GM12873 (cell line): ENCODE data around the gene EGLN3.

Source experiments
- TF ChIP-seq, protein P1 (sequence below): IDR thresholded peaks from 2 replicates; pipeline ENCODE4 v1.5.1; 2012; ENCODE audit warnings: low read depth, mild to moderate bottlenecking, moderate library complexity, low read length, control low read depth; ENCODE audit not compliant: insufficient read depth; ENCODE audit errors: missing control alignments

Gene EGLN3

DNA sequence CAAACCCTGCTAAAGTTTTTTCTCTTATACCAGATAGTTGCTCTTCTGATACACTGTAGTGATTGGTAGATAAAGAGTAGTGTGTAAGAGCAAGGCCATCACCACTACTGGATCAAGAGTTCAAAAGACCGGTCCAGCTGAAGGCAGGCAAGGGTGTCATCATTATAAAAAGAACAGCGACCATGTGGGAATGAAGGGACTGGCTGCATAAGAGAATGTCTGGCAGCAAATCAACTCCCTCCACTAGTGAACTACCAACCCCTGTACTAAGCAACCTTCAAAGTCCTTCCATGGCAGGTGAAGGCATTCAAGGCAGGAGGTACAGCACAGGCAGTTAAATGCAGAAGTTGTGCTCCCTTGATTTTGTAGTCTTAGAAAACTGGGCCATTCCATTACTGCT, 53.5 kb downstream of the EGLN3 start:
- TF ChIP-seq, protein P1, sequence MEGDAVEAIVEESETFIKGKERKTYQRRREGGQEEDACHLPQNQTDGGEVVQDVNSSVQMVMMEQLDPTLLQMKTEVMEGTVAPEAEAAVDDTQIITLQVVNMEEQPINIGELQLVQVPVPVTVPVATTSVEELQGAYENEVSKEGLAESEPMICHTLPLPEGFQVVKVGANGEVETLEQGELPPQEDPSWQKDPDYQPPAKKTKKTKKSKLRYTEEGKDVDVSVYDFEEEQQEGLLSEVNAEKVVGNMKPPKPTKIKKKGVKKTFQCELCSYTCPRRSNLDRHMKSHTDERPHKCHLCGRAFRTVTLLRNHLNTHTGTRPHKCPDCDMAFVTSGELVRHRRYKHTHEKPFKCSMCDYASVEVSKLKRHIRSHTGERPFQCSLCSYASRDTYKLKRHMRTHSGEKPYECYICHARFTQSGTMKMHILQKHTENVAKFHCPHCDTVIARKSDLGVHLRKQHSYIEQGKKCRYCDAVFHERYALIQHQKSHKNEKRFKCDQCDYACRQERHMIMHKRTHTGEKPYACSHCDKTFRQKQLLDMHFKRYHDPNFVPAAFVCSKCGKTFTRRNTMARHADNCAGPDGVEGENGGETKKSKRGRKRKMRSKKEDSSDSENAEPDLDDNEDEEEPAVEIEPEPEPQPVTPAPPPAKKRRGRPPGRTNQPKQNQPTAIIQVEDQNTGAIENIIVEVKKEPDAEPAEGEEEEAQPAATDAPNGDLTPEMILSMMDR = no peak

DNA sequence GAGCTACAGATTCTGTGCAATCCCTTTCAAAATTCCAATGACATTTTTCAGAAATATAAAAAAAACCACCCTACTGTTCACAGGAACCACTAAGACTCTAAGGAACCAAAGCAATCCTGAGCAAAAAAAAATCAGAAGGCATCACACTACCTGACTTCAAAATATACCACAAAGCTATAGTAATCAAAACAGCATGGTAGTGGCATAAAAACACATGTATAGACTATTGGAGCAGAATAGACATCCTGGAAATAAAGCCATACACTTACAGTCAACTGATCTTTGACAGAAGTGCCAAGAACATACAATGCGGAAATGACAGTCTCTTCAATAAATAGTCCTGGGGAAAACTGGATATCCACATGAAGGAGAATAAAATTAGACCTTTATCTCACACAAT, 56.5 kb downstream of the EGLN3 start:
- TF ChIP-seq, protein P1 = no peak

DNA sequence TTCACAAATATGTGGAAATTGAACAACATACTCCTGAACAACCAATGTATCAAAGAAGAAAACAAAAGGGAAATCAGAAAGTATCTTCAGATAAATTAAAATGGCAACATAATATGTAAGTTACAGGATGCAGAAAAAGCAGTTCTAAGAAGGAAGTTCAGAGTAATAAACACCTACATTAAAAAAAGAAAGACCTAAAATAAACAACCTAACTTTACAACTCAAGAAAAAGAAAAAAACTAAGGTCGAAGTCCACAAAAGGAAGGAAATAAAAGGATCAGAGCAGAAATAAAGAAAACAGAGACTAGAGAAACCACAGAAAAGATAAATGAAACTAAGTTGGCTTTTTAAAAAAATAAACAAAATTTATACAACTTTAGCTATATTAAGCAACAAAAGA, 59.2 kb downstream of the EGLN3 start:
- TF ChIP-seq, protein P1 = no peak

DNA sequence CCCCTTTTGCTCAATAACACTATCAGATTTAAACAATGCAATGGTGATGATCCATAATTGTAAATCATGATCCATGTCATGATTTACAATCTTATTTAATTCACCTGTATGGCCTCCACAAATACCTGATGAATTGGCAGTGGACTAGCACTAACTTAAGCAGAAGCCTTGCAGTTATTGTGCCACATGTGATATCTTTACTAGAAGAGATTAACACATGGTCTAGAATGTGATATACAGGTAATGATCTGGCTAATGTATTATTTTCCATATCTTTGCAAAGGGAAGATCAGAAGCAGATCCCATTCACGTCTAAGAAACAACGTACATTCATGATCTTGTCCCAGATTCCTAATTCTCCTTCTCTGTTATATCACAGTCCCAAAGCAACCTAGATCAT, 66.0 kb downstream of the EGLN3 start:
- TF ChIP-seq, protein P1 = no peak

DNA sequence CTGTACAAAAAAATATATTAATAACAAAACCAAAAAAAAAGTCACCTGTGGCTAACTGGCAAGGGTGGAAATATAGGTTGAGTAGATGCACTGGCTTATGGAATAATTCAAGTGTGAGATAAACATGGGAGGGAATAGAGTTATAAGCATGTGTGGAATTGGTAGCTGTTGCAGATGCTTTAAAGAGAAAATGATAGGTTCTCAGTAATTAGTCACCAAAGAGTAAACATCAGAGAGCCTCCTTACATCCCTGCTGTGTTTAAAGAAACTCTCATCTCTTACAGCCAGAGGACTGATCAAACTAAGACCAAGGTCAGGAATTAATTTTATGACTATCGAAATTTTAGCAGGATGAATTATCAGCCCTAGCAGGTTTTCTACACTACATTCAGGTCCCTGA, 70.5 kb downstream of the EGLN3 start:
- TF ChIP-seq, protein P1 = no peak

DNA sequence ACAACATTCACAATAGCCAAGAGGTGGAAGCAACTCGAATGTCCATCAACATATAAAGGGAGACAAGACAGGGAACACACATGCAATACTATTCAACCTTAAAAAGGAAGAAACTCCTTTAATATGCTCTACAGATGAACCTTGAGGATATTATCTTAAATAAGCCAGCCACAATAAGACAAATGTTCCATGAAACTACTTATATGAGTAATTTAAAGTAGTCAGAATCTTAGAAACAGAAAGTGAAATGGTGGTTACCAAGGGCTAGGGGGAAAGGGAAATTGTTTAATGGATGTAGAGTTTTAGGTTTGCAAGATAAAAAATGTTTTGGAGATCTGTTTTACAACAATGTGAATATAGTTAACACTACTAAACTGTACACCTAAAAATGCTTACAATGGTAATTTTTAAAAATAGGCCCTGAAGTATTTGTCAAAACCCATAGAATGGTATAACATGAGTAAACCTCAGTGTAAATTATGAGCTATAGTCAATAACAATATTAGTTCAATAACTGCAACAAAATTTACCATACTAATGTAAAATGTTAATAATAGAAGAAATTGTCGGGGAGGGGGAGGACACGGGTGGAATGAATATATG, 71.1 kb downstream of the EGLN3 start:
- TF ChIP-seq, protein P1 = no peak

DNA sequence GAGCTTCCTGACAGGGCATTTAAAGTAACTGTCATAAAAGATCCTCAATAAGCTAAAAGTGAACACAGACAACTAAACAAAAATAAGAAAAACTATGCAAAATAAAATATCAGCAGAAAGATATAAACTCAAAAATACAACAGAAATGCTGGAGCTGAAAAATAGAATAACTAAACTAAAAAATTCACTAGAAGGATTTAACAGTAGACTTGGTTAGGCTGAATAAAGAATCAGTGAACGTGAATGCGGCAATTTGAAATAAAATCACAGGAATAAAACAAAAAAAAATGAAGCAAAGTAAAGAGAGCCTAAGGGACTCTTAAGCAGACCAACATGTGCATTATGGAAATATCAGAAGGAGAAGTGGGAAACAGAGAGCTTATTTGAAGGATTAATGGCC, 74.6 kb downstream of the EGLN3 start:
- TF ChIP-seq, protein P1 = no peak
